Mesothelial cell of epicardium (in vitro differentiated cells): ENCODE data around the gene BANP. TPM values are rescaled to one million over a fixed set of nuclear protein-coding genes. Genes with fewer than 3 reads are reported as not detected.
"Not testable (repeated sequence)": the region's sequence is repeated elsewhere in the genome, so short reads cannot be mapped to it uniquely, and the experiment has no call there.

ENCODE experiments used
- DNase-seq, 2 experiments: peaks; one replicate each; pipeline ENCODE4 v3.0.0; 2021; ENCODE audit warnings: low spot score in 2 of 2; ENCODE audit not compliant: unreplicated experiment in 2 of 2
- H3K27ac Mint-ChIP-seq: 2 replicates; pipeline ENCODE4 v1.8.0; 2021; ENCODE audit warnings: mixed read lengths
- H3K27me3 Mint-ChIP-seq: 2 replicates; pipeline ENCODE4 v1.8.0; 2021; ENCODE audit warnings: low read depth, mixed read lengths
- H3K36me3 Mint-ChIP-seq: 2 replicates; pipeline ENCODE4 v1.8.0; 2021; ENCODE audit warnings: mixed read lengths
- H3K4me1 Mint-ChIP-seq: 2 replicates; pipeline ENCODE4 v1.8.0; 2021; ENCODE audit warnings: mixed read lengths
- H3K4me3 Mint-ChIP-seq: 2 replicates; pipeline ENCODE4 v1.8.0; 2021; ENCODE audit warnings: mild to moderate bottlenecking, moderate library complexity, mixed read lengths
- H3K9me3 Mint-ChIP-seq: 2 replicates; pipeline ENCODE4 v1.8.0; 2021; ENCODE audit warnings: mixed read lengths
- total RNA-seq: library from RNA; stranded (reverse); gene quantifications from 3 replicates; pipeline ENCODE4 v1.2.1, GENCODE V29; 2021
- TF ChIP-seq, protein P1 (sequence below): fragments of 200-600 bp; sonication (generic); IDR thresholded peaks from one replicate; pipeline ENCODE4 v1.5.0; 2021; ENCODE audit warnings: antibody characterized with exemption; ENCODE audit not compliant: unreplicated experiment

BANP gene
- total RNA-seq, 1 donor from 2014 or later, result 43.6 TPM

DNA sequence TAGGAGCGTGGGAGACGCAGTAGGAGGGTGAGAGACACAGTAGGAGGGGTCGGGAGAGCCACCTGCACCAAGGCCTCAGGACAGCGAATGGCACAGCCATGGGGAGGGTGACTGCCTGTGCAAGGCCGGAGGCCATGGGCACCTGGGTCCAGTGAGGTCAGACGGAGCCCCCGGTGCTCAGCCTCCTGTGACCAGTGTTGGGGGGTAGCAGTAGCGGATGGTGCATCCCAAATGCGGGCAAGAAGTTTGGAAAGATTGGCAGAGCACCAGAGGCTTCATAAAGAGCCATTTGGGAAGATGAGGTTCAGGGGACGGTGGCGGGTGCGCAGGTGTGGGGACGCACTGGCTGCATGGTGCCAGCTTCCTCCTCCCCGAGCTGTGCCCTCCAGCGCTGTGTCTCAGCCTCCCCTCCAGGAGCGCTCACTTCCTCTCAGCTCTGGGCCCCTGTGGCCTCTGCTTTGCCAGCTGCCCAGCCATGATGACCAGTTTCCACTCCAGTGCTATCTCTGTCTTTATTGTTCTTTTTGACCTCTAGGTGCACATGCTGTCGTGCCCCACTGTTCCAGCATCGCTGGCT is 90.8 kb downstream of the BANP start:
- H3K27me3 Mint-ChIP-seq, H3K27ac Mint-ChIP-seq, H3K4me1 Mint-ChIP-seq, DNase-seq, H3K4me3 Mint-ChIP-seq, H3K9me3 Mint-ChIP-seq: not testable (repeated sequence)
- H3K36me3 Mint-ChIP-seq, result peaks cover 16% of the 10 kb centered on the region

DNA sequence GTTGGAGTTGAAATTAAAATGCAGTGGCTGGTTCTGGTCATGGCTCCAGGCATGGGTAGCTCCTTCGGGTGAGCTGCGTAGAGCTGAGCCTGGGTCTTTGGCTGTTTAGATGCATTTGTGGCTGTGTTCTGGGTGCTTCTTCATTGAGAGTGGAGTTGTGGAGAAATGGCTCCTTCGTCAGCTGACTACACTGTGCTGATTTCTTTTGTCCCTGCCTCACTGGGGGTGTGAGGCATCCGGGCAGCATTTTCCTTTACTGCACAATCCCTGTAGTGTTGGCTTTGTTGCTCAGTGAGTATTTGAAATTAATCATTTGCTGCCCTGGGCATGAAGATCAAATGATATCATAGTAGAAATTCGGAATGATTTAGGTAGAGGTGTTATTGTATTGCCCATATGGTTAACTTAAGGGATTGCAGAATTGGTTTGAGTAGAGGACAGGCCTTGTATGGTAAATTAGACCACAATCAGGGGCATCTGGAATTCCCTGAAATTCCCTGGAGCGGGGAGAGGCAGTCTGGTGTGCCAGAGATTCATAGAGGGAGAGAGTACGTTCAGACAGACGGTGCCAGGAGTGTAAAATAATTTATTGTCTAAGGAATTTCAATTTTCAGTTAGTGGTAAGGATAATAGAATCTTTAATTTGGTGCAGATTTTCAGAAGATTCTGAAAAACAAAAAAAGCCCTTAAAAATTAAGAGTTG is 92.1 kb downstream of the BANP start:
- H3K4me3 Mint-ChIP-seq, H3K4me1 Mint-ChIP-seq, H3K27me3 Mint-ChIP-seq, H3K27ac Mint-ChIP-seq, H3K9me3 Mint-ChIP-seq, DNase-seq: not testable (repeated sequence)
- H3K36me3 Mint-ChIP-seq, result peaks cover 23% of the 10 kb centered on the region

DNA sequence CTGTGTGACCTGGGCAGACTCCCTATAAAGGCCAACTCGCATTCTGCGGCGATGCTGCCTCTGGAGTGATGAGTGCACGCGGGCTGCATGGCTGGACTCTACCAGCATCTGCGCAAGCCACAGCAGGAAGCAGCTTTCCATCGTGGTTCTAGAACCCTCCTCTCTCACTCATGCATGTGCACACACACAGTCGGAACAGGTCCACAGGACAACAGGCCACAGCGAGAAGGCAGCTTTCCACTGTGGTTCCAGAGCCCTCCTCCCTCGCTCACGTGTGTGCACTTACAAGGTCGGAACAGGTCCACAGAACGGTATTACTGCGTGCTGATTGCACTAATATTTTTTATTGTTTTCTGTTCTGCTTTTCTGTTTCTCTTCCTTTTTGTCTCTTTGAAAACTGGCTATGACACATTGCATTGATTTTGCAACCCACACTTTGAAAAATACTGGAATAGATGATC is 92.9 kb downstream of the BANP start:
- H3K9me3 Mint-ChIP-seq, H3K4me3 Mint-ChIP-seq, DNase-seq, H3K4me1 Mint-ChIP-seq, H3K27me3 Mint-ChIP-seq, H3K27ac Mint-ChIP-seq: not testable (repeated sequence)
- H3K36me3 Mint-ChIP-seq, result peaks cover 28% of the 10 kb centered on the region

DNA sequence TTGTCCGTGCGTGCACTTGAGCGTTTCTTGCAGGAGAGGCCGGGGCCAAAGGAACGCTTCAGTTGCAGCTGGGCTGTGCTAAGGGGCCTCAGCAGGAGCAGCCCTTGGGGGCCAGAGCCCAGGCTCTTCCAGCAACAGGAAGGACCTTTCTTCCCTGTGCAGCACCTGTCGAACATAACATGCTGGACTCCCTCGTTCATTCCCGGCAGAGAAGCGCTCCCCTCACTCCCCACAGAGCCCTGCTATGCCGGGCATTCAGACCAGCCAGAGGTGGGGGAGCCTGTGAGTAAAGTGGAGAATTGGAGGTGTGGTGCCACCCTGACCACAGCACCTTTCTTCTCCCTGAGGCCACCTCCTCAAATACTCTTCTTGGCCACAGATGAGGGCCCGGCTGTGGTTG is 94.1 kb downstream of the BANP start:
- H3K27ac Mint-ChIP-seq, H3K4me3 Mint-ChIP-seq, H3K9me3 Mint-ChIP-seq, DNase-seq, H3K27me3 Mint-ChIP-seq, H3K4me1 Mint-ChIP-seq: not testable (repeated sequence)
- H3K36me3 Mint-ChIP-seq, result peaks cover 34% of the 10 kb centered on the region

DNA sequence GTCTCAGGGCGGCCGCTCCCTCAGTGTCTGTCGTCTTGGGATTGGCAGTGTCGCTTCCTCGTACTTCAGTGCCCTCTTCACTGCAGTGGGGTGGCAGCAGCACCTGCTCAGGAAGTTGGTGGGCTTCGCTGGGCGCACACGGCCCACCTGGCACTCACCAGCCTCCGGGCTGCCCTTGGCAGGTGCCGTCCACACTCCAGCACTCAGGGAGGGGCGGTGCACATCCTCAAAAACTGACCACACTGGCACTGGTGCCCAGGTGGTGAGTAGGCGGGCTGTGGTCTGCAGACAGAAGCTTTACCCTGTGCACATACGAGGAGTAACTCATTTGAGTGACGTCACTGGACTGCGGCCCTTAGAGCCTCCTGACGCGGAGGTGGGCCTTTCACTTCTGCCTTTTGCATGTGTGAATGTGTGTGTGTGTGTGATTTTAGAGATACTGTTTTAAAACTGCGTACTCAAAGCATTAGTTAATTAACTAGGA is 94.6 kb downstream of the BANP start:
- H3K9me3 Mint-ChIP-seq, result no peaks in the 10 kb centered on the region
- no peak overlapping the region for H3K27ac Mint-ChIP-seq
- TF ChIP-seq, protein P1, sequence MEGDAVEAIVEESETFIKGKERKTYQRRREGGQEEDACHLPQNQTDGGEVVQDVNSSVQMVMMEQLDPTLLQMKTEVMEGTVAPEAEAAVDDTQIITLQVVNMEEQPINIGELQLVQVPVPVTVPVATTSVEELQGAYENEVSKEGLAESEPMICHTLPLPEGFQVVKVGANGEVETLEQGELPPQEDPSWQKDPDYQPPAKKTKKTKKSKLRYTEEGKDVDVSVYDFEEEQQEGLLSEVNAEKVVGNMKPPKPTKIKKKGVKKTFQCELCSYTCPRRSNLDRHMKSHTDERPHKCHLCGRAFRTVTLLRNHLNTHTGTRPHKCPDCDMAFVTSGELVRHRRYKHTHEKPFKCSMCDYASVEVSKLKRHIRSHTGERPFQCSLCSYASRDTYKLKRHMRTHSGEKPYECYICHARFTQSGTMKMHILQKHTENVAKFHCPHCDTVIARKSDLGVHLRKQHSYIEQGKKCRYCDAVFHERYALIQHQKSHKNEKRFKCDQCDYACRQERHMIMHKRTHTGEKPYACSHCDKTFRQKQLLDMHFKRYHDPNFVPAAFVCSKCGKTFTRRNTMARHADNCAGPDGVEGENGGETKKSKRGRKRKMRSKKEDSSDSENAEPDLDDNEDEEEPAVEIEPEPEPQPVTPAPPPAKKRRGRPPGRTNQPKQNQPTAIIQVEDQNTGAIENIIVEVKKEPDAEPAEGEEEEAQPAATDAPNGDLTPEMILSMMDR, result no peak
- no peak for DNase-seq
- peaks cover 34% of the 10 kb centered on the region for H3K36me3 Mint-ChIP-seq
- no peak overlapping the region for H3K4me3 Mint-ChIP-seq
- H3K27me3 Mint-ChIP-seq, result no peaks in the 10 kb centered on the region
- peaks cover 2% of the 10 kb centered on the region for H3K4me1 Mint-ChIP-seq

DNA sequence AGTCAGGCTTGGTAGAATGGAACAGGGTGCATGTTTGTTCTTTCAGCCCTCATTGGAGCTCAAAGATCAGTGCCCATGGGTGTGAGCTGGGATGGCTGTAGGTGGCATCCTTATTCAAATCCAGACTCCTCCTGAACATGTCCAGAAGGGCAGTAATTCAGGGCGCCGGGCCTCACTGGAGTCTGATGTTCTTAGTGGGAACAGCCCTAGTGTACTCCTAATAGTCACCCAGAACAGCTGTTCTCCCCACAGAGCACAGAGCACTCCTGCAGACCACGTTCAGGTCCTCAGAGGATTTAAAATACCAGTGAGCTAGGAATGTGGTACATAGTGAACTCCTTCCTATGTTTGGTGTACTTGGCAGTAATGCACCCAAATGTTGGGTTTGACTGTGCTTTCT is 96.2 kb downstream of the BANP start:
- no peaks in the 10 kb centered on the region for H3K27me3 Mint-ChIP-seq
- no peak overlapping the region for H3K27ac Mint-ChIP-seq
- no peaks in the 10 kb centered on the region for H3K9me3 Mint-ChIP-seq
- no peak for DNase-seq
- peaks cover 34% of the 10 kb centered on the region for H3K36me3 Mint-ChIP-seq
- H3K4me3 Mint-ChIP-seq, result no peak overlapping the region
- TF ChIP-seq, protein P1, result no peak
- peaks cover 2% of the 10 kb centered on the region for H3K4me1 Mint-ChIP-seq

DNA sequence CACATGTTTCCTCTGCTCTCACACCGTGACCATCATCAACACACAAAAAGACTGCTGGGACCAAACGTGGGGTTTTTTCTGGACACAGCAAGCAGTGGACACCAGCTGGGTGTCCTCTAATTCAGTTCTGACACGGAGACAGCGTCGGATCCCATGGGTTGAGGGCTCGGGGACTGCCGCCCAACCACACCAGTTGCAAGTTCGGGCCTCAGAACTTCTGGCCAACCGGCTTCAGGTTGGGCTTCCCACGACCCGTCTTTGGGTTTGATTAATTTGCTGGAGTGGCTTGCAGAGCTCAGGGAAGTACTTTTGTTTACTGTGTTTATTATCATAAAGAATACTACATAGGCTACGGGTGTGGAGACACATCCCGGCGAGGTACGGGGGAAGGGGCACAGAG is 97.8 kb downstream of the BANP start:
- H3K9me3 Mint-ChIP-seq, result no peaks in the 10 kb centered on the region
- peaks cover 32% of the 10 kb centered on the region for H3K36me3 Mint-ChIP-seq
- TF ChIP-seq, protein P1, result no peak
- DNase-seq, result no peak
- no peak overlapping the region for H3K4me3 Mint-ChIP-seq
- no peaks in the 10 kb centered on the region for H3K27me3 Mint-ChIP-seq
- H3K27ac Mint-ChIP-seq, result peak overlapping the region; percentile 10
- H3K4me1 Mint-ChIP-seq, result peaks cover 2% of the 10 kb centered on the region
